ENCODE data around the gene TCN2. TPM values are rescaled to one million over a fixed set of nuclear protein-coding genes. Genes with fewer than 3 reads are reported as not detected.
"Not testable (repeated sequence)": the region's sequence is repeated elsewhere in the genome, so short reads cannot be mapped to it uniquely, and the experiment has no call there.

Gene TCN2
- total and polyA plus RNA-seq, 7 donors = 8.4 to 45.7 (median 24.9) TPM

GRCh38 chr22:30628491-30628890 lies 21.5 kb downstream of the TCN2 start:
- intact Hi-C loops (cut with DNase I) = no loop called here
- WGBS, 2 donors = 77 to 82% methylated on average over 4 of the region's 4 CpGs
- no peaks in the 10 kb centered on the region for H3K27me3 ChIP-seq

GRCh38 chr22:30631469-30631868 lies 24.5 kb downstream of the TCN2 start:
- 93% methylated on average over 18 to 26 of the region's 31 CpGs for WGBS, 2 donors
- DNase-seq; H3K27me3 ChIP-seq; H3K36me3 ChIP-seq; H3K27ac ChIP-seq; H3K4me3 ChIP-seq; H3K9me3 ChIP-seq; intact Hi-C loops (cut with DNase I): not testable (repeated sequence)
- peaks cover 0 to 18% (median 15%) of the 10 kb centered on the region in 4 donors for H3K4me1 ChIP-seq

More at GRCh38 chr22:30628491-30628890, 21.5 kb downstream of the TCN2 start:
- no peak for TF ChIP-seq EP300 (IDR thresholded peaks at IDR 0.05)
- TF ChIP-seq POLR2A (IDR thresholded peaks at IDR 0.05) = no peak
- TF ChIP-seq POLR2AphosphoS5 (IDR thresholded peaks at IDR 0.05) = no peak
- TF ChIP-seq CTCF (IDR thresholded peaks at IDR 0.05) = no peak
- H3K9me3 ChIP-seq = no peaks in the 10 kb centered on the region
- no peak for DNase-seq
- H3K36me3 ChIP-seq = no peaks in the 10 kb centered on the region
- no peak overlapping the region for H3K27ac ChIP-seq
- H3K4me1 ChIP-seq = no peaks in the 10 kb centered on the region
- no peak overlapping the region for H3K4me3 ChIP-seq

GRCh38 chr22:30634471-30635233 lies 27.7 kb downstream of the TCN2 start:
- Histone ChIP-seq H3K36me3 (no peaks in the 10 kb centered on the region), H3K27me3 (no peaks in the 10 kb centered on the region), H3K4me3 (peak overlapping the region in 3 of 4 donors; percentile 59 to 76 (median 63)), H3K4me1 (peaks cover 0 to 38% (median 33%) of the 10 kb centered on the region in 4 donors), H3K9me3 (no peaks in the 10 kb centered on the region), H3K27ac (peak overlapping the region; percentile 93 to 98 (median 97))
- DNase-seq = peak; percentile 94
- WGBS, 2 donors = 9 to 11% methylated on average over 29 of the region's 29 CpGs
- TF ChIP-seq EP300 (IDR thresholded peaks at IDR 0.05) (no peak), POLR2A (IDR thresholded peaks at IDR 0.05) (no peak), CTCF (IDR thresholded peaks at IDR 0.05) (peak; percentile 89 to 98 (median 97)), POLR2AphosphoS5 (IDR thresholded peaks at IDR 0.05) (peak in 2 of 4 donors; percentile 37 to 45)
- intact Hi-C loops (cut with DNase I) = loop anchor here (1.0 to 2.0 kb wide), 4 partner anchors 28 to 286 kb away; partner anchors contain the start of genes OSBP2 and TCN2

GRCh38 chr22:30635273-30636225 lies 28.6 kb downstream of the TCN2 start, which contains the start of gene SLC35E4:
SLC35E4 (plus strand) TSS chr22:30635781; CDS start chr22:30636451, 670 bp downstream.
- intact Hi-C loops (cut with DNase I) = loop anchor here (1.0 to 2.0 kb wide), 3 partner anchors 29 to 59 kb away; partner anchors contain the start of genes DUSP18, OSBP2 and TCN2
- Histone ChIP-seq H3K9me3 (no peaks in the 10 kb centered on the region), H3K27ac (peak within 1 kb of the TSS; percentile 93 to 98 (median 97)), H3K4me3 (peak within 1 kb of the TSS; percentile 53 to 76 (median 61)), H3K36me3 (no peaks in the 10 kb centered on the region), H3K4me1 (peaks cover 0 to 42% (median 33%) of the 10 kb centered on the region in 4 donors), H3K27me3 (no peaks in the 10 kb centered on the region)
- peak; percentile 52 to 72 for TF ChIP-seq POLR2A (IDR thresholded peaks at IDR 0.05)
- TF ChIP-seq POLR2AphosphoS5 (IDR thresholded peaks at IDR 0.05) = peak; percentile 53 to 90 (median 88)
- TF ChIP-seq CTCF (IDR thresholded peaks at IDR 0.05) = peak in 3 of 4 experiments; percentile 18 to 28 (median 26)
- TF ChIP-seq EP300 (IDR thresholded peaks at IDR 0.05) = no peak
- WGBS, 2 donors = 1% methylated on average over 75 of the region's 75 CpGs
- peak; percentile 98 for DNase-seq

Data from sigmoid colon (tissue), 7 donors.